Thyroid gland (tissue), 4 donors: ENCODE measurements around the gene DTD1. TPM values are rescaled to one million over a fixed set of nuclear protein-coding genes. Genes with fewer than 3 reads are reported as not detected.

Experiments
- DNase-seq, 2 donors: peaks; one replicate each; pipeline ENCODE4 v3.0.0-alpha.2; 2019
- H3K27ac ChIP-seq, 3 donors: fragments of 200-600 bp; sonication (generic); 1 replicate in 2 of 3; 2 replicates in 1 of 3; pipeline ENCODE4 v1.5.1; 2016 to 2019; ENCODE audit warnings: mild to moderate bottlenecking in 1 of 3, moderate library complexity in 1 of 3
- H3K27me3 ChIP-seq: fragments of 200-600 bp; sonication (generic); one replicate; pipeline ENCODE4 v1.5.1; 2019
- H3K36me3 ChIP-seq, 2 donors: fragments of 200-600 bp; sonication (generic); one replicate each; pipeline ENCODE4 v1.5.1; 2016 to 2019
- H3K4me1 ChIP-seq, 2 donors: fragments of 200-600 bp; sonication (generic); one replicate each; pipeline ENCODE4 v1.5.1; 2017 to 2019
- H3K4me3 ChIP-seq, 3 donors: fragments of 200-600 bp; sonication (generic); replicated peaks in 1 of 3; 1 replicate in 2 of 3; 2 replicates in 1 of 3; pipeline ENCODE4 v1.5.1; 2016; ENCODE audit warnings: mild to moderate bottlenecking in 1 of 3
- H3K9me3 ChIP-seq: fragments of 200-600 bp; sonication (generic); one replicate; pipeline ENCODE4 v1.5.1; 2017
- CTCF ChIP-seq, 6 experiments: fragments of 200-600 bp in 3 of 6; fragments of 450-650 bp in 3 of 6; sonication (generic) in 3 of 6; IDR thresholded peaks; one replicate each; pipeline ENCODE4 v1.5.1; 2016 to 2019; ENCODE audit warnings: antibody characterized with exemption in 6 of 6, mild to moderate bottlenecking in 2 of 6, inconsistent platforms in 1 of 6, moderate library complexity in 1 of 6
- POLR2A ChIP-seq, 2 donors: fragments of 450-650 bp; IDR thresholded peaks; one replicate each; pipeline ENCODE4 v1.6.1; 2017; ENCODE audit warnings: antibody characterized with exemption in 2 of 2, mild to moderate bottlenecking in 2 of 2, moderate library complexity in 1 of 2
- WGBS, 2 donors: methylation state at CpG; one replicate each; pipeline ENCODE4 v1.1.5; 2017; 5-methylcytosine and 5-hydroxymethylcytosine counted together
- intact Hi-C: fragments of 100-400 bp; cut with DNase I; formaldehyde crosslinking; loops from one replicate; pipeline ENCODE4 v1.15.1; 2023
- total RNA-seq, 4 donors: library from RNA; depleted of rRNA; stranded (reverse); fragments of >200 nt; gene quantifications; one replicate each; pipeline ENCODE4 v1.2.3, GENCODE V29; 2016

Gene DTD1
- total RNA-seq, 4 donors from 2014 or later = 42.7 to 57.6 (median 52.4) TPM

- Histone ChIP-seq H3K9me3 (no peaks in the 10 kb centered on the region), H3K4me3 (no peak overlapping the region), H3K27me3 (no peaks in the 10 kb centered on the region), H3K27ac (no peak overlapping the region), H3K4me1 (no peaks in the 10 kb centered on the region), H3K36me3 (no peaks in the 10 kb centered on the region)
- WGBS, 2 donors = 76% methylated on average over 5 of the region's 5 CpGs
- no peak for TF ChIP-seq CTCF (IDR thresholded peaks at IDR 0.05)
- no peak for TF ChIP-seq POLR2A (IDR thresholded peaks at IDR 0.05)
- intact Hi-C loops = no loop called here
- no peak for DNase-seq
Observed at GRCh38 chr20:18767676-18768075, 179.8 kb downstream of the DTD1 start.

- Histone ChIP-seq H3K27ac (no peak overlapping the region), H3K4me3 (no peak overlapping the region), H3K36me3 (no peaks in the 10 kb centered on the region), H3K27me3 (no peaks in the 10 kb centered on the region), H3K4me1 (no peaks in the 10 kb centered on the region), H3K9me3 (no peaks in the 10 kb centered on the region)
- TF ChIP-seq CTCF (IDR thresholded peaks at IDR 0.05) = no peak
- no peak for TF ChIP-seq POLR2A (IDR thresholded peaks at IDR 0.05)
- intact Hi-C loops = no loop called here
- no peak for DNase-seq
- WGBS, 2 donors = 80 to 90% methylated on average over 1 of the region's 1 CpG
Observed at GRCh38 chr20:18773566-18773965, 185.7 kb downstream of the DTD1 start.

- Histone ChIP-seq H3K9me3 (no peaks in the 10 kb centered on the region), H3K27me3 (no peaks in the 10 kb centered on the region), H3K4me3 (no peak overlapping the region), H3K4me1 (no peaks in the 10 kb centered on the region), H3K27ac (no peak overlapping the region), H3K36me3 (no peaks in the 10 kb centered on the region)
- intact Hi-C loops = no loop called here
- WGBS, 2 donors = 85 to 87% methylated on average over 2 of the region's 2 CpGs
- TF ChIP-seq POLR2A (IDR thresholded peaks at IDR 0.05) = no peak
- TF ChIP-seq CTCF (IDR thresholded peaks at IDR 0.05) = no peak
- DNase-seq = no peak
Observed at GRCh38 chr20:18774207-18774606, 186.4 kb downstream of the DTD1 start.

DNA sequence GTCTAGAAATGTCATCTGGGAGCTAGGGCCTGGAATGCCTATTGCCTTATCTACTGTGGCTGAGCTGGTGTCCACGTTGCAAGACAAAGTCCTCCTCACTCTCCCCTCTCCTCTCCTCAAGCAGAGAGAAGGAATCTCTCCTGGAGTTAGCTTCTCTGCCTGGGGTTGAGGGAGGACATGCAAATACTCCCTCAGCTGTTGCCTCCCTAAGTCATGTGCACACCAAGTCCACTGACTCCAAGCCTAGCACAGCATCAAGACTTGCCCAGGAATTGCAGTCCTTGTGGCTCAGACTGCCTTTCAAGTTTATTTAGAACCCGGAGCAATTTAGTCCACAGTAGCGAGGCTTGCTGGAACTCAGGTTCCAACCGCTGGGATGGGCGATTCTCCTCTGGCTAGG is 187.8 kb downstream of the DTD1 start:
- no peak for TF ChIP-seq CTCF (IDR thresholded peaks at IDR 0.05)
- no peak for TF ChIP-seq POLR2A (IDR thresholded peaks at IDR 0.05)

GRCh38 chr20:18778690-18779392 is 191.0 kb downstream of the DTD1 start:
- 64 to 73% methylated on average over 10 of the region's 10 CpGs for WGBS, 2 donors
- Histone ChIP-seq H3K27me3 (no peaks in the 10 kb centered on the region), H3K27ac (no peak overlapping the region), H3K4me3 (no peak overlapping the region), H3K9me3 (no peaks in the 10 kb centered on the region), H3K36me3 (no peaks in the 10 kb centered on the region), H3K4me1 (no peaks in the 10 kb centered on the region)
- no peak for DNase-seq
- intact Hi-C loops = no loop called here
- TF ChIP-seq POLR2A (IDR thresholded peaks at IDR 0.05) (no peak), CTCF (IDR thresholded peaks at IDR 0.05) (no peak)

More for the DNA sequence above, 187.8 kb downstream of the DTD1 start:
- intact Hi-C loops = no loop called here
- Histone ChIP-seq H3K9me3 (no peaks in the 10 kb centered on the region), H3K4me3 (no peak overlapping the region), H3K27me3 (no peaks in the 10 kb centered on the region), H3K27ac (no peak overlapping the region), H3K4me1 (no peaks in the 10 kb centered on the region), H3K36me3 (no peaks in the 10 kb centered on the region)
- DNase-seq = no peak
- 88 to 95% methylated on average over 5 of the region's 5 CpGs for WGBS, 2 donors
